ENCODE measurements around the gene TESPA1. TPM values are rescaled to one million over a fixed set of nuclear protein-coding genes. Genes with fewer than 3 reads are reported as not detected.

The TESPA1 gene
- total and polyA plus RNA-seq, 9 of the 15 experiments (the other 6 are each of a cell fraction or from before 2014, with no cell fraction given): 0.72 to 7.1 (median 2.4) TPM

- no peaks in the 10 kb centered on the region for H3K9me3 ChIP-seq (replicated peaks; ENCODE audit: control insufficient read depth, insufficient read depth, low read depth, low read length)
- H3K79me2 ChIP-seq (ENCODE audit: control insufficient read depth, insufficient read depth, low read length): no peaks in the 10 kb centered on the region
- no peaks in the 10 kb centered on the region for H3K9me1 ChIP-seq (ENCODE audit: control insufficient read depth, insufficient read depth, low read length)
- H4K20me1 ChIP-seq (replicated peaks; ENCODE audit: control insufficient read depth, insufficient read depth, low read length): no peaks in the 10 kb centered on the region
- 21% methylated on average over 10 of the region's 10 CpGs for WGBS (ENCODE audit: insufficient coverage, low coverage, missing lambda C conversion rate)
- ChIA-PET CTCF (ENCODE audit: low intra/inter-chr PET ratio) (interaction anchor here (1.0 to 3.9 kb wide), 8 partner anchors 11 to 361 kb away, joined by 3 to 45 read pairs (median 18); partner anchors contain the start of gene MUCL1), POLR2A (no interaction called here)
- no peak for DNase-seq (ENCODE audit: extremely low read depth in 1 of 4, low spot score in 3 of 4)
- H3K36me3 ChIP-seq (ENCODE audit: control insufficient read depth, insufficient read depth, low read length): no peaks in the 10 kb centered on the region
- H3K27ac ChIP-seq (ENCODE audit: extremely low read depth, low read depth, low read length): no peak overlapping the region
- intact Hi-C loops (cut with micrococcal nuclease): loop anchor here (5.0 to 10.0 kb wide), 2 partner anchors 255 to 352 kb away; no protein-coding TSS in a partner anchor
- 0 out of 5 replicates have a peak, but pooled peaks cover 0 to 2% of the 10 kb centered on the region in 2 experiments for H3K4me1 ChIP-seq (replicated peaks in 1 of 2; ENCODE audit: control insufficient read depth in 2 of 2, insufficient read depth in 2 of 2, low read length in 2 of 2)
- H2AFZ ChIP-seq (ENCODE audit: low read depth, low read length): no peak overlapping the region
- TF ChIP-seq NUFIP1 (IDR thresholded peaks at IDR 0.05; ENCODE audit: partially characterized antibody) (no peak), RAD21 (CRISPR knock-in tag; conservative IDR thresholded peaks at IDR 0.05 in 1 of 2, IDR thresholded peaks at IDR 0.05 in 1 of 2) (no peak), ETV5 (CRISPR knock-in tag; IDR thresholded peaks at IDR 0.05; ENCODE audit: low read depth) (no peak), PTBP1 (IDR thresholded peaks at IDR 0.05; ENCODE audit: low read depth, low read length) (no peak), ZNF184 (CRISPR knock-in tag; IDR thresholded peaks at IDR 0.05) (no peak), SP1 (CRISPR knock-in tag; IDR thresholded peaks at IDR 0.05) (no peak), ZNF695 (CRISPR knock-in tag; IDR thresholded peaks at IDR 0.05) (no peak), SP2 (IDR thresholded peaks at IDR 0.05; ENCODE audit: extremely low read depth, low read depth, low read length, poor library complexity, severe bottlenecking) (no peak), MEF2D (tag; conservative IDR thresholded peaks at IDR 0.05; ENCODE audit: low read depth) (no peak), EWSR1 (IDR thresholded peaks at IDR 0.05; ENCODE audit: borderline replicate concordance, low read depth, partially characterized antibody) (no peak), PCBP2 (IDR thresholded peaks at IDR 0.05; ENCODE audit: low read depth, low read length, poor library complexity, severe bottlenecking) (no peak), RBFOX2 (IDR thresholded peaks at IDR 0.05; ENCODE audit: low read depth, low read length) (no peak), ZNF778 (CRISPR knock-in tag; IDR thresholded peaks at IDR 0.05) (no peak), ZNF584 (CRISPR knock-in tag; IDR thresholded peaks at IDR 0.05; ENCODE audit: low read depth) (no peak), USF2 (CRISPR knock-in tag; IDR thresholded peaks at IDR 0.05) (no peak), KAT8 (IDR thresholded peaks at IDR 0.05; ENCODE audit: low read depth) (no peak), KAT2B (IDR thresholded peaks at IDR 0.05; ENCODE audit: low read depth, low read length) (no peak)
- TF ChIP-seq, protein P1, sequence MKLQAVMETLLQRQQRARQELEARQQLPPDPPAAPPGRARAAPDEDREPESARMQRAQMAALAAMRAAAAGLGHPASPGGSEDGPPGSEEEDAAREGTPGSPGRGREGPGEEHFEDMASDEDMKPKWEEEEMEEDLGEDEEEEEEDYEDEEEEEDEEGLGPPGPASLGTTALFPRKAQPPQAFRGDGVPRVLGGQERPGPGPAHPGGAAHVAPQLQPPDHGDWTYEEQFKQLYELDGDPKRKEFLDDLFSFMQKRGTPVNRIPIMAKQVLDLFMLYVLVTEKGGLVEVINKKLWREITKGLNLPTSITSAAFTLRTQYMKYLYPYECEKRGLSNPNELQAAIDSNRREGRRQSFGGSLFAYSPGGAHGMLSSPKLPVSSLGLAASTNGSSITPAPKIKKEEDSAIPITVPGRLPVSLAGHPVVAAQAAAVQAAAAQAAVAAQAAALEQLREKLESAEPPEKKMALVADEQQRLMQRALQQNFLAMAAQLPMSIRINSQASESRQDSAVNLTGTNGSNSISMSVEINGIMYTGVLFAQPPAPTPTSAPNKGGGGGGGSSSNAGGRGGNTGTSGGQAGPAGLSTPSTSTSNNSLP (IDR thresholded peaks at IDR 0.05; ENCODE audit: borderline replicate concordance, low read depth, low read length): no peak
- no peak overlapping the region for H3K4me3 ChIP-seq
- no TSS peak for BruUV-seq (replicated peaks)
- no peak for ATAC-seq
- in situ Hi-C loops (cut with MboI): no loop called here
- no peaks in the 10 kb centered on the region for H3K27me3 ChIP-seq (ENCODE audit: control insufficient read depth in 2 of 2, insufficient read depth in 2 of 2, low read length in 2 of 2)
- no peak overlapping the region for H3K9ac ChIP-seq (ENCODE audit: insufficient read depth in 1 of 2, low read depth in 2 of 2, low read length in 2 of 2)
- FAIRE-seq: no peak
- H3K4me2 ChIP-seq (ENCODE audit: insufficient read depth, low read length): no peak overlapping the region
Observed at GRCh38 chr12:54956818-54957641, 27.5 kb downstream of the TESPA1 start.
